CD4-positive, alpha-beta T cell (primary cell): ENCODE data around the gene P2RX2. TPM values are rescaled to one million over a fixed set of nuclear protein-coding genes. Genes with fewer than 3 reads are reported as not detected.

Source experiments
- ATAC-seq: fragments of 200-7000 bp; cut with Tn5 transposase; one replicate; pipeline ENCODE4 v1.10.0; 2022; ENCODE audit warnings: mild to moderate bottlenecking; ENCODE audit not compliant: poor library complexity
- CTCF ChIA-PET: fragments of 350-600 bp; sonication (Branson Sonifier 250); formaldehyde crosslinking; loops from one replicate; lab custom pipeline; 2021; ENCODE audit warnings: antibody characterized with exemption, inconsistent platforms; lab: Charles Lee
- POLR2A ChIA-PET: fragments of 350-600 bp; sonication (Branson Sonifier 250); formaldehyde crosslinking; loops from one replicate; lab custom pipeline; 2021; ENCODE audit warnings: antibody characterized with exemption, inconsistent platforms; lab: Charles Lee
- DNase-seq, 14 experiments: peaks; one replicate each; pipeline ENCODE4 v3.0.0-alpha.2; 2013 to 2020; ENCODE audit warnings: mixed read lengths in 2 of 14
- H3K27ac ChIP-seq, 2 donors: one replicate each; pipeline versions ENCODE4 v1.5.1 to v1.7.0; 2013; ENCODE audit warnings: low read length in 2 of 2, low read depth in 1 of 2, mild to moderate bottlenecking in 1 of 2
- H3K27me3 ChIP-seq, 2 experiments: 1 replicate in 1 of 2; 2 replicates in 1 of 2; pipeline versions ENCODE4 v1.6.1 to v1.7.0; 2013; ENCODE audit warnings: low read length in 2 of 2, control low read depth in 1 of 2, mild to moderate bottlenecking in 1 of 2, moderate library complexity in 1 of 2; ENCODE audit not compliant: insufficient read depth in 2 of 2, control insufficient read depth in 1 of 2
- H3K36me3 ChIP-seq: one replicate; pipeline ENCODE4 v1.6.1; 2013; ENCODE audit warnings: low read length, control low read depth; ENCODE audit not compliant: insufficient read depth
- H3K4me1 ChIP-seq: one replicate; pipeline ENCODE4 v1.6.1; 2013; ENCODE audit warnings: low read length, control low read depth; ENCODE audit not compliant: insufficient read depth
- H3K4me3 ChIP-seq: one replicate; pipeline ENCODE4 v1.5.1; 2013; ENCODE audit warnings: mild to moderate bottlenecking, low read length, moderate library complexity
- H3K9me3 ChIP-seq, 2 experiments: 1 replicate in 1 of 2; 2 replicates in 1 of 2; pipeline versions ENCODE4 v1.6.1 to v1.7.0; 2013; ENCODE audit warnings: low read length in 2 of 2, mild to moderate bottlenecking in 2 of 2, control low read depth in 1 of 2, moderate library complexity in 1 of 2; ENCODE audit not compliant: control insufficient read depth in 1 of 2, insufficient read depth in 1 of 2
- H3K27ac Mint-ChIP-seq: one replicate; pipeline ENCODE4 v1.8.0; 2020; ENCODE audit warnings: mixed read lengths
- H3K27me3 Mint-ChIP-seq: one replicate; pipeline ENCODE4 v1.8.0; 2021; ENCODE audit warnings: mixed read lengths
- H3K36me3 Mint-ChIP-seq: one replicate; pipeline ENCODE4 v1.8.0; 2021; ENCODE audit warnings: low read depth, mixed read lengths
- H3K4me1 Mint-ChIP-seq: one replicate; pipeline ENCODE4 v1.8.0; 2021; ENCODE audit warnings: low read depth, mixed read lengths
- H3K4me3 Mint-ChIP-seq: one replicate; pipeline ENCODE4 v1.8.0; 2020; ENCODE audit warnings: mild to moderate bottlenecking, mixed read lengths
- H3K9me3 Mint-ChIP-seq: one replicate; pipeline ENCODE4 v1.8.0; 2020; ENCODE audit warnings: mixed read lengths
- CTCF ChIP-seq: fragments of 200-600 bp; IDR thresholded peaks from one replicate; pipeline ENCODE4 v1.8.0; 2022; ENCODE audit warnings: antibody characterized with exemption, mild to moderate bottlenecking
- intact Hi-C, 2 experiments: fragments of 100-400 bp; cut with DNase I in 1 of 2; cut with micrococcal nuclease in 1 of 2; formaldehyde crosslinking; loops; one replicate each; pipeline versions ENCODE4 v1.15.1 to v1.9.0; 2023 to 2025; cut with DNase I, micrococcal nuclease
- total RNA-seq, 174 experiments: library from RNA in 2 of 174; stranded (reverse) in 2 of 174; gene quantifications; one replicate each; pipeline ENCODE4 v1.2.3 and lab custom pipeline; 2021 to 2026

P2RX2 gene
- total RNA-seq, 2 experiments from 2014 or later: not detected

DNA sequence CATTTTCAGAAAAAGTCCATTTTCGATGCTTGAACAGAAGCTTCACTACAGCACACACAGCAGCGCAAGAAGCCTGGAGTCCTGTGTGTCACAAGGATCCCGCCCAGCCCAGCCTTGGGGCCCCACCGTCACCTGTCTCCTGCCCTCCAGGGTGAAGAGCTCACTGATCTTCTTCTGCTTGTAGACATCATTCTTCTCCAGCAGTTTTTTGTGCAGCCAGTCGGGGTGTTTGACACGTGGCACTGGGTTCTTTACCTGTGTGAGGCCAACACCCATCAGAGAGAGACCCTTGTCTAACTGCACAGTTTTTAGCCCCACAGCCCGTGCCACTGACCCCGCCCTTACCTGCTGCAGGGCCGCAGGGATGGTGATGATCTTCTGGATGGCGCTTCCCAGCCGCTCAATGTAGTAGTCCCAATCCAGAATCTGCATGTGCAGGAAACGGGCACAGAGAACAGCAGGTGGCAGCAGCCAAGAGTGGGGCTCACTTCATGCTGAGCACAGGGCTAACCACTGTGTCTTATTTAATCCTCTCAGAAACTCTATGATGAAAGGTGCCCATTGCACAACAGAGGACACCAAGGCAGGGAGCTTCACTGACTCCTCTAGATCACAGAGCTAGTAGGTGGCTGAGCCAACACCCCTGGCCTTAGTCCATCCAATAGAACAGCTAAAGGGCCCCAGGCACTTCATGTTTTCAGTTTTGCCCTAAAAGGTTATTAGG is 38.6 kb downstream of the P2RX2 start:
- Histone ChIP-seq H3K36me3 (peaks cover 90% of the 10 kb centered on the region), H3K9me3 (no peaks in the 10 kb centered on the region), H3K27me3 (no peaks in the 10 kb centered on the region), H3K27ac (no peak overlapping the region), H3K4me1 (peaks cover 6% of the 10 kb centered on the region), H3K4me3 (no peak overlapping the region)
- ChIA-PET POLR2A (no interaction called here), CTCF (no interaction called here)
- DNase-seq (no peak), ATAC-seq (no peak)
- no peak for TF ChIP-seq CTCF
- peaks cover 18% of the 10 kb centered on the region for H3K4me1 Mint-ChIP-seq
- no peak overlapping the region for H3K27ac Mint-ChIP-seq
- H3K27me3 Mint-ChIP-seq: no peaks in the 10 kb centered on the region
- no peaks in the 10 kb centered on the region for H3K9me3 Mint-ChIP-seq
- intact Hi-C loops: no loop called here
- H3K36me3 Mint-ChIP-seq: peaks cover 90% of the 10 kb centered on the region
- H3K4me3 Mint-ChIP-seq: no peak overlapping the region

DNA sequence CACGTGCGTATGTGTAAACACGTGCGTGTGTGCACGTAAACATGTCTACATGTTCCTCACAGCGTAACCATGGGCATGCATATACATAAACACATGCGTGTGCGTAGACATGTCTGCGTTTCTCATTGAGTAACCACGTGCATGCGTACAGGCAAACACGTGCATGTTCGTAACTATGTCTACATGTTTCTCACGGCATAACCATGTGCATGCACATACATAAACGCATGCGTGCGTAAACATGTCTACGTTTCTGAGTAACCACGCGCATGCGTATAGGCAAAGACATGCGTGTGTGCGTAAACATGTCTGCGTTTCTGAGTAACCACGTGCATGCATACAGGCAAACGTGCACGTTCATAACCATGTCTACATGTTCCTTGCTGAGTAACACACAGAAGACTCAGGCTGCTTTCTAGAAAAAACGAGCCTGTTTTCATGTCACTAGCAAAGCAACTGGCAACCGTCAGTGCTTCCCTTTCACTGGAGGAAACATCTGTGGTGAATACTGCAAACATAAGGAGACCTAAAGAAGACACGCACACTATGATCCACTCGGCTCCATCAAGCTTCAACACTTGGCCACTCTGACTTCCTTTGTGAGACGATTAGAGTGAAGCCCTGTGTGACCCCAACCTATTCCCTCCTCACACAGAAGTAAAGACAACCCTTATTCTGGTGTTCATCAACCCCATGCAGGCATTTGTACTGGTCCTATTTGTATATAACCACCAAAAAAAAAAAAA is 39.7 kb downstream of the P2RX2 start:
- H3K4me3 Mint-ChIP-seq: no peak overlapping the region
- no peak overlapping the region for H3K4me3 ChIP-seq
- H3K9me3 Mint-ChIP-seq: no peaks in the 10 kb centered on the region
- no peak overlapping the region for H3K27ac Mint-ChIP-seq
- ATAC-seq: no peak
- no peak for DNase-seq
- no peaks in the 10 kb centered on the region for H3K27me3 ChIP-seq
- peaks cover 10% of the 10 kb centered on the region for H3K4me1 ChIP-seq
- H3K27me3 Mint-ChIP-seq: no peaks in the 10 kb centered on the region
- ChIA-PET POLR2A (no interaction called here), CTCF (no interaction called here)
- H3K9me3 ChIP-seq: no peaks in the 10 kb centered on the region
- peaks cover 28% of the 10 kb centered on the region for H3K4me1 Mint-ChIP-seq
- peaks cover 92% of the 10 kb centered on the region for H3K36me3 Mint-ChIP-seq
- peaks cover 91% of the 10 kb centered on the region for H3K36me3 ChIP-seq
- no peak overlapping the region for H3K27ac ChIP-seq
- no peak for TF ChIP-seq CTCF
- intact Hi-C loops: no loop called here

DNA sequence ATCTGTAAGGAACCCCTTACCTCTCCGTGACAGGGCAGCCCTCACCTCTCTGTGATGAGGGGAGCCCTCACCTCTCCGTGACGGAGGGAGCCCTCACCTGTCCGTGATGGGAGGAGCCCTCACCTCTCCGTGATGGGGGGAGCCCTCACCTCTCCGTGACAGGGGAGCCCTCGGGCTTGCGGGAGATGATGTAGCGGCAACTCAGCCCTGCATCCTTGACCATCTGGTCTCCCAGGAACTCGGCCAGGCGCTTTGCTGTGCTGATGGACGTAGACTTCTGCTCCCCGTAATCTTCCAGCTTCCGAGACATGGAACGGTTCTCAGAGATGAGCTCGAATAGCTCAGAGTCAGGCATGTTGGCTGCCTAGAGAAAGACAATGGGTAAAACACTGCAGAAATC is 40.6 kb downstream of the P2RX2 start:
- peaks cover 92% of the 10 kb centered on the region for H3K36me3 Mint-ChIP-seq

More for the DNA sequence above, 40.6 kb downstream of the P2RX2 start:
- H3K27me3 ChIP-seq: no peaks in the 10 kb centered on the region
- DNase-seq (no peak), ATAC-seq (no peak)
- CTCF ChIA-PET: no interaction called here
- peaks cover 28% of the 10 kb centered on the region for H3K4me1 Mint-ChIP-seq
- peaks cover 10% of the 10 kb centered on the region for H3K4me1 ChIP-seq
- H3K9me3 Mint-ChIP-seq: no peaks in the 10 kb centered on the region
- intact Hi-C loops: no loop called here
- POLR2A ChIA-PET: no interaction called here
- H3K4me3 ChIP-seq: no peak overlapping the region
- peaks cover 93% of the 10 kb centered on the region for H3K36me3 ChIP-seq
- TF ChIP-seq CTCF: no peak
- H3K9me3 ChIP-seq: no peaks in the 10 kb centered on the region
- no peak overlapping the region for H3K27ac Mint-ChIP-seq
- no peak overlapping the region for H3K4me3 Mint-ChIP-seq
- no peaks in the 10 kb centered on the region for H3K27me3 Mint-ChIP-seq
- H3K27ac ChIP-seq: no peak overlapping the region
